Activated CD8-positive, alpha-beta T cell treated with anti-CD3 and anti-CD28 coated beads for 36 hours (primary cell): ENCODE results near the gene DNAJC16. TPM values are rescaled to one million over a fixed set of nuclear protein-coding genes. Genes with fewer than 3 reads are reported as not detected.

Source experiments
- ATAC-seq: fragments of 200-7000 bp; cut with Tn5 transposase; one replicate; pipeline ENCODE4 v1.10.0; 2021; ENCODE audit warnings: mild to moderate bottlenecking, moderate library complexity
- CTCF ChIA-PET: fragments of 350-600 bp; sonication (Branson Sonifier 250); formaldehyde crosslinking; loops from one replicate; lab custom pipeline; 2021; ENCODE audit warnings: antibody characterized with exemption; lab: Charles Lee
- POLR2A ChIA-PET: fragments of 350-600 bp; sonication (Branson Sonifier 250); formaldehyde crosslinking; loops from one replicate; lab custom pipeline; 2021; ENCODE audit warnings: antibody characterized with exemption; lab: Charles Lee
- DNase-seq: peaks from one replicate; pipeline ENCODE4 v3.0.0-alpha.2; 2020
- H3K27ac Mint-ChIP-seq: one replicate; pipeline ENCODE4 v1.8.0; 2021; ENCODE audit warnings: mild to moderate bottlenecking, mixed read lengths
- H3K27me3 Mint-ChIP-seq: one replicate; pipeline ENCODE4 v1.8.0; 2021; ENCODE audit warnings: mixed read lengths
- H3K36me3 Mint-ChIP-seq: one replicate; pipeline ENCODE4 v1.8.0; 2021; ENCODE audit warnings: low read depth, mixed read lengths
- H3K4me1 Mint-ChIP-seq: one replicate; pipeline ENCODE4 v1.8.0; 2021; ENCODE audit warnings: low read depth, mixed read lengths
- H3K4me3 Mint-ChIP-seq: one replicate; pipeline ENCODE4 v1.8.0; 2021; ENCODE audit warnings: mild to moderate bottlenecking, moderate library complexity, mixed read lengths
- H3K9me3 Mint-ChIP-seq: one replicate; pipeline ENCODE4 v1.8.0; 2021; ENCODE audit warnings: mixed read lengths
- intact Hi-C: fragments of 100-400 bp; cut with micrococcal nuclease; formaldehyde crosslinking; loops from one replicate; pipeline ENCODE4 v1.10.0; 2022
- total RNA-seq, 2 experiments: library from RNA; stranded (reverse); gene quantifications; one replicate each; pipeline ENCODE4 v1.2.3, GENCODE V29; 2021
- TF ChIP-seq, protein P1 (sequence below): fragments of 200-600 bp; IDR thresholded peaks from one replicate; pipeline ENCODE4 v1.8.0; 2022; ENCODE audit warnings: antibody characterized with exemption, mild to moderate bottlenecking

The DNAJC16 gene
- total RNA-seq, 2 experiments from 2014 or later: 10.0 to 13.0 TPM

DNA sequence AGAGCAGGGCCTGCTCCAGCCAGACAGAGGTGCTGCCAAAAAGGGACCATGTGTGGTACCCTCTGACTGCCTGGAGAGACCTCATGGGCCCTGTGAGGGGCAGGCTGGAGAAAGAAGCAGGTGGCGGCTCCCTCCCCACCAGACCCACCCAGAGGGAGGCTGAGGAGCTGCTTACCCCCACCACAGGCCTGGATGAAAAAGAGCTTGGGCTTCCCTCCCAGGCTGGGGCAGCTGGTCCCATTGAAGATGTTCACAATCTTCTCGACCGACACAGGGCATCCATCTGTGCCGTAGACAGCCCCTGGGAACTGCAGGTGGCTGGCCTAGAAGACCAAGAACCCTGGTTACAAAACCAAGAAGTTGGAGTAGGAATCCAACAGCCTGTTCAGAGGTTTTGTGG lies 22.2 kb upstream of the DNAJC16 start:
- H3K4me1 Mint-ChIP-seq: no peaks in the 10 kb centered on the region
- no peak overlapping the region for H3K4me3 Mint-ChIP-seq
- H3K9me3 Mint-ChIP-seq: no peaks in the 10 kb centered on the region
- peaks cover 1% of the 10 kb centered on the region for H3K36me3 Mint-ChIP-seq
- ATAC-seq (no peak), DNase-seq (no peak)
- H3K27ac Mint-ChIP-seq: no peak overlapping the region
- H3K27me3 Mint-ChIP-seq: no peaks in the 10 kb centered on the region
- ChIA-PET CTCF (no interaction called here), POLR2A (no interaction called here)
- TF ChIP-seq, protein P1, sequence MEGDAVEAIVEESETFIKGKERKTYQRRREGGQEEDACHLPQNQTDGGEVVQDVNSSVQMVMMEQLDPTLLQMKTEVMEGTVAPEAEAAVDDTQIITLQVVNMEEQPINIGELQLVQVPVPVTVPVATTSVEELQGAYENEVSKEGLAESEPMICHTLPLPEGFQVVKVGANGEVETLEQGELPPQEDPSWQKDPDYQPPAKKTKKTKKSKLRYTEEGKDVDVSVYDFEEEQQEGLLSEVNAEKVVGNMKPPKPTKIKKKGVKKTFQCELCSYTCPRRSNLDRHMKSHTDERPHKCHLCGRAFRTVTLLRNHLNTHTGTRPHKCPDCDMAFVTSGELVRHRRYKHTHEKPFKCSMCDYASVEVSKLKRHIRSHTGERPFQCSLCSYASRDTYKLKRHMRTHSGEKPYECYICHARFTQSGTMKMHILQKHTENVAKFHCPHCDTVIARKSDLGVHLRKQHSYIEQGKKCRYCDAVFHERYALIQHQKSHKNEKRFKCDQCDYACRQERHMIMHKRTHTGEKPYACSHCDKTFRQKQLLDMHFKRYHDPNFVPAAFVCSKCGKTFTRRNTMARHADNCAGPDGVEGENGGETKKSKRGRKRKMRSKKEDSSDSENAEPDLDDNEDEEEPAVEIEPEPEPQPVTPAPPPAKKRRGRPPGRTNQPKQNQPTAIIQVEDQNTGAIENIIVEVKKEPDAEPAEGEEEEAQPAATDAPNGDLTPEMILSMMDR: no peak
- intact Hi-C loops: no loop called here

DNA sequence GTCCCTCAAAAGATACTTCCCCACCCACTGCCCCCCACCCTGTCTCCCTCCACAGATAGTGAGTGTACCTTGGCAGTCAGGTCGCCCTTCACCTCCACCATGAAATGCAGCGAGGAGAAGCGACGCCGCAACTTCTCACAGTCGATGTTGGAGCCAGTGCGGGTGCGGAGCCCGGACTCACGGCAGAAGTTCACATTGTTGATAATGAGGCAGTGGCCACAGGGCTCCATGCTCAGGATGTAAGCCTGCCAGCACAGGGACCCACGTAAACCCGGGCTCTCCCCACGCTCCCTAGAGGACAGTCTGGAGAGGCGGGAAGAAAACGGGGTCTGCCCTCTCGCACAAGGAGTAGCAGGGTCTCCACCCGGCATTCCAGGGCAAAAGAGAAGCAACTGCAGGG lies 19.8 kb upstream of the DNAJC16 start:
- no peaks in the 10 kb centered on the region for H3K27me3 Mint-ChIP-seq
- H3K4me3 Mint-ChIP-seq: no peak overlapping the region
- H3K9me3 Mint-ChIP-seq: no peaks in the 10 kb centered on the region
- ChIA-PET CTCF (no interaction called here), POLR2A (no interaction called here)
- DNase-seq (no peak), ATAC-seq (no peak)
- peaks cover 2% of the 10 kb centered on the region for H3K4me1 Mint-ChIP-seq
- TF ChIP-seq, protein P1: no peak
- peaks cover 4% of the 10 kb centered on the region for H3K36me3 Mint-ChIP-seq
- intact Hi-C loops: no loop called here
- no peak overlapping the region for H3K27ac Mint-ChIP-seq

DNA sequence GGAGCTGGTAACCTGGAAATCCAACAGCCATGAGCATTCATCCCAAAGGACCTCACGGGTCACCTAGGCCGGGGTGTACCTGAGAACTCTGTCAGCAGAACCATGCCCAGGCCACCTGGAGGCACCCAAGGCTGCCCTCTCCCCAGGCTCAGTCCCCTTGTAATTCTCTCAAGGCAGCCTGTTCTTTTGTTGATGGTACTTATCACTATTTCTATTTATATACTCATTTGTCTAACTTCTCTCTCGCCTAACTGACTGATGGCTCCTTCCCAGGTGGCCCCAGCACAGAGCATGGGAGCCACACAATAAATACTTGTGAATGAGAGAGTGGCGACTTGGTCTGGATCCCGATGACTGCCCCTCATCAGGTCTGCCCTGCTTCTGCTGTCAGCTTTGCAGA lies 19.4 kb upstream of the DNAJC16 start:
- H3K9me3 Mint-ChIP-seq: no peaks in the 10 kb centered on the region
- ATAC-seq (no peak), DNase-seq (no peak)
- no peaks in the 10 kb centered on the region for H3K27me3 Mint-ChIP-seq
- CTCF ChIA-PET: no interaction called here
- peaks cover 3% of the 10 kb centered on the region for H3K36me3 Mint-ChIP-seq
- H3K4me1 Mint-ChIP-seq: peaks cover 2% of the 10 kb centered on the region
- H3K4me3 Mint-ChIP-seq: no peak overlapping the region
- POLR2A ChIA-PET: no interaction called here
- TF ChIP-seq, protein P1: no peak
- intact Hi-C loops: no loop called here
- no peak overlapping the region for H3K27ac Mint-ChIP-seq

DNA sequence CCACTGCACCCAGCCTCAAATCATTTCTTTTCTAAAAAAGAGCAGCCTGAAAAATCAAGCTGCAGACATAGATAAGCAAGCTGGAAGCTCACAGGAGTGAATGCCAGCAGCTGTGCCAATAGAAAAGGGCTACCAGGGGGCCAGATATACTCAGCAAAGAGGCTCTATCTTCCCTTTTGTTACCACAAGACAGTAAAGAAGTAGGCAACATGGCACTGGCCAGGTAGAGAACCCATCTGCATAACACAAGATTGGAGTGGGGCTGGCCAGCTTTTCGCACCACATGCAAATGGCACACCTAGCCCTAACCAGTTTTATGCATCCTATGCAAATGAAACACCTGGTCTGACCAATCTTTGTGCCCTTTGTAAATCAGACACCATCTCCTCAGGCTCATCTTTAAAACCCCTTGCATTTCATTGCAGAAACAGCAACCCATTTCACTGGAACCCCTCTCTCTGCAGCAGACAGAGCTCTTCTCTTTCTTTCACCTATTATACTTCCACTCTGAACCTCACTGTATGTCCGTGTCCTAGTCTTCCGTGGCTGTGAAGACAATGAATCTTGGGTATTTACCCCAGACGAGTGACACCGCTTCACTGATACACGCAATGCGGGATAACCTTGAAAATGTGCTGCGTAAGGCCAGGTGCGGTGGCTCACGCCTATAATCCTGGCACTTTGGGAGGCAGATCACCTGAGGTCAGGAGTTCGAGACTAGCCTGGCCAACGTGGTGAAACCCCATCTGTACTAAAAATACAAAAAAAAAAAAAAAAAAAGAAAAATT lies 17.8 kb upstream of the DNAJC16 start:
- H3K4me3 Mint-ChIP-seq: no peak overlapping the region
- no peaks in the 10 kb centered on the region for H3K27me3 Mint-ChIP-seq
- TF ChIP-seq, protein P1: no peak
- ChIA-PET POLR2A (no interaction called here), CTCF (no interaction called here)
- intact Hi-C loops: no loop called here
- no peaks in the 10 kb centered on the region for H3K9me3 Mint-ChIP-seq
- peaks cover 4% of the 10 kb centered on the region for H3K36me3 Mint-ChIP-seq
- no peak for DNase-seq
- no peak overlapping the region for H3K27ac Mint-ChIP-seq
- no peak for ATAC-seq
- H3K4me1 Mint-ChIP-seq: peaks cover 3% of the 10 kb centered on the region

DNA sequence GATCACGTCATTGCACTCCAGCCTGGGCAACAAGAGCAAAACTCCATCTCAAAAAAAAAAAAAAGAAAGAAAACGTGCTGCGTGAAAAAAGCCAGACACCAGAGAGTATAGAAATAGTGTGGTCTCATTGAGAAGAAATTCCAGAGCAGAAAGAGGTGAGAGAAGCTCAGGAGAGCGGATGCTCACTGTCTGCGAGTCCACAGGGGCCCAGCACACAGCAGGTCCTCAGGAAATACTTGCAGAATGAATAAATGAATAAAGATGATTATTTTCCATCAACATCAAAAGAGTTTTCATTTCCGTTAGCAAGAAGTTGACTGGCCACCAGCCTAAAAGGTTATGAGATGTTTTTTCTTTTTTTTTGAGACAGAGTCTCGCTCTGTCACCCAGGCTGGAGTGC lies 17.1 kb upstream of the DNAJC16 start:
- DNase-seq (no peak), ATAC-seq (no peak)
- H3K36me3 Mint-ChIP-seq: peaks cover 6% of the 10 kb centered on the region
- CTCF ChIA-PET: no interaction called here
- H3K27ac Mint-ChIP-seq: no peak overlapping the region
- no peaks in the 10 kb centered on the region for H3K27me3 Mint-ChIP-seq
- H3K4me3 Mint-ChIP-seq: no peak overlapping the region
- intact Hi-C loops: no loop called here
- POLR2A ChIA-PET: no interaction called here
- H3K4me1 Mint-ChIP-seq: peaks cover 10% of the 10 kb centered on the region
- TF ChIP-seq, protein P1: no peak
- H3K9me3 Mint-ChIP-seq: no peaks in the 10 kb centered on the region
